Stimulated activated CD8-positive, alpha-beta memory T cell treated with anti-CD3 and anti-CD28 coated beads, Interleukin-2, amount 100 ng/mL, for 1 hour (primary cell): ENCODE results near the gene HES7.
"Not testable (repeated sequence)": the region's sequence is repeated elsewhere in the genome, so short reads cannot be mapped to it uniquely, and the experiment has no call there.

Source experiments
- DNase-seq, 2 donors: peaks; one replicate each; pipeline ENCODE4 v3.0.0-alpha.2; 2020; ENCODE audit warnings: low read depth in 2 of 2

Gene HES7

GRCh38 chr17:8122422-8122923 is 1.4 kb downstream of the HES7 start:
- no peak for DNase-seq

- DNase-seq = no peak
These were observed 2.1 kb downstream of the HES7 start for GRCh38 chr17:8121681-8122421.

DNA sequence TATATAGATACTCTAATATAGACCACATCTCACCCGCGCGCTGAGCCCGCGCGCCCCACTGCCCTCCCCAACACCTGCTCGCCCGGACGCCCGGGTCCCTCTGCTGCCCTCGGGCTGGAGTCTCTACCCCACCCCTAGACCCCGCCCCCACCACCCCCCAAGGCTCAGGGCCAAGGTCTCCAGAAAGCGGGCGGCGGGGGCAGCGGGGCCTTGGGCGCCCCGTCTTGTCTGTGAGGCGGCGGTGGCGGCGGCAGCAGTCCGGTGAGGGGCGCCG is 2.6 kb downstream of the HES7 start:
- no peak for DNase-seq

- DNase-seq = no peak
These were observed 3.1 kb downstream of the HES7 start for GRCh38 chr17:8120520-8121406.

- DNase-seq = peak; percentile 61 to 62
These were observed 4.1 kb downstream of the HES7 start for GRCh38 chr17:8119581-8120519.

DNA sequence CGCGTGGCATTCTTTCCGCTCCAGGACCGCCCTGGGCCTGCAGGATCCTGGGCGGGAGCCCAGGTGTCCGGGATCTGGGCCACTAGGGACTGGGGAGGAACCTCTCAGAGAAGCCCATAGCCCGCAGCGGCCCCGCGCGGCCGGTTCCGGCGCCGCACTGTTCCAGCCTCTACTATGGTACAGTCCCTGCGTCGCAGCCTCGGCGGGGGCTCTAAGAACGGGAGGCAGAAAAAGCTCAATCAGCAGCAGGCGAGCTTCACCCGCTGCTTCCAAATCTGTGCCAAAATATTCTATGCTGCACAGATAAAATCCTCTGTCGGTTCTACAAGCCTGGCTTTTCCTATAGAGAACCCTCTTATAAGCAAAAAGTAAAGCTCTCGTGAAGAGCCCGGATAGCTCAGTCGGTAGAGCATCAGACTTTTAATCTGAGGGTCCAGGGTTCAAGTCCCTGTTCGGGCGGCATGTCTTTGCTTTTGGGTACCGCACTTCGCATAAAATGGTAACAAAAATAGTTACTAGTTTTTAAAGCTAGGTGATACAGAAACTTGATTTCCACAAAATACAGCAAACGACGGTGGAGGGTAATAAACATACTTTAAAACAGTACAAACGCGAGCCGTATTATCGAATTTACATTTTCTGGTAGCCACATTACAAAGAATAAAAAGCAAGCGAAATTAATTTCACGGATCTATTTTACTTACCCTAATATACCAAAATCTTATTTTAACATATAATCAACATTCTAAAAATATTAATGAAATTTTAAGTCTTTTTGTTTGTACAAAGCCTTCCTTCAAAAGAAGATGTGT is 4.9 kb downstream of the HES7 start:
- DNase-seq = peak; percentile 62 to 75

- no peak for DNase-seq
These were observed 5.7 kb downstream of the HES7 start, which contains the start of gene ALOXE3 for GRCh38 chr17:8117980-8118768. ALOXE3 (minus strand) TSS chr17:8118514; CDS start chr17:8117990, 524 bp downstream.

- DNase-seq = no peak
These were observed 6.4 kb downstream of the HES7 start for GRCh38 chr17:8117367-8117979.

DNA sequence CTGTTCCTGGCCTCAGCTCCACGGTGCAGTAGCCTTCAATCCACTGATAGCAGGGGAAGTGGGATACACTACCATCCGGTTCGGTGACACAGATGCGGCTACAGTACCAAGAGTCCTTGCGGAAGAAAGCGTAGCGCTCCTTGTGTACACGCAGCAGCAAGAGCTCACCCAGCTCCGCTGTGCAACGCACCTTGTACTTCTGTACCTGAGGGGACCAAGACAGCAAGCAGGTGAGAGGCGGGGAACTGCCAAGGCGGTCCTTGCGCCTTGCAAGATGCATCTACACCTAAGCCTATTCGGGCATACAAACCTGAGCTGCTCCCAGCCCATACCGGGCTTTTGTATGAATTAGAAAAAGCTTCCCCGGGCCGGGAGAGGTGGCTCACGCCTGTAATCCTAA is 7.1 kb downstream of the HES7 start:
- DNase-seq = no peak

GRCh38 chr17:8110907-8111306 is 13.0 kb downstream of the HES7 start:
- DNase-seq = no peak

DNA sequence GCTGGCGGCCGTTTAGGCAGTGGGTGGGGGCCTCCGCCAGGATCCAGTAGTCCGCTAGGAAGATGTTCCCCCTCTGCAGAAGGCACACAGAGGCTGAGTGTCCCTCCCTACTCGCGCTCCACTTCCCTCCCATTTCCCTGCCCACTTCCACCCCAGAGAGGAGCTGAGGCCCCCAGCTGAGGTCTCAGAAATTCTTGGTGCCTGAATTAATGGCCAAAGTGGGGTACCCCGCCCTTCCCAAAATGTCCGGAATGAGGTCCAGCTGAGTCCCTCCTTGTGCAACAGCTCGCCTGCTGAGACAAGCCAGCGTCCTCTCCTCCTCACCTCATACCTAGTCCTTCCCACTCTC is 13.5 kb downstream of the HES7 start:
- no peak for DNase-seq

GRCh38 chr17:8109661-8110455 is 14.0 kb downstream of the HES7 start:
- DNase-seq = peak; percentile 57 to 72

GRCh38 chr17:8108972-8109660 is 14.8 kb downstream of the HES7 start:
- DNase-seq = no peak

GRCh38 chr17:8106980-8107379 is 16.9 kb downstream of the HES7 start:
- not testable (repeated sequence) for DNase-seq

GRCh38 chr17:8105957-8106398 is 17.9 kb downstream of the HES7 start:
- no peak for DNase-seq

DNA sequence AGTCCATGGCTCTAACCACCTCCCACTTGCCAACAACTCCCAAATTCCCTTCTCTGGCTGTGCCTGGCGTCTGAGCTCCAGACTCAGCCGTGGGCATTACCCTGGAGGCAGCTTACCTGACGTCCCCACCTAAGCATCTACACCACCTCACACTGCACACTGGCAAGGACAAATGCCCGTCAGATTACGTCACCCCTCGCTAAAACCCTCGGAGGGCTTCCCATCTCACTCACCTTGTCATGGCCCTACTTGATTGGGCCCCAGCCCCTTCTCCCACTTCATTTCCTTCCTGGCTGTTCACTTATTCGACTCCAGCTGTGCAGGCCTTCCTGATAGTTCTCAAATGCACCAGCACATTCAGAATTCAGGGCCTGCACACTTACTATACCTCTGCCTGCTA is 19.0 kb downstream of the HES7 start:
- no peak for DNase-seq

DNA sequence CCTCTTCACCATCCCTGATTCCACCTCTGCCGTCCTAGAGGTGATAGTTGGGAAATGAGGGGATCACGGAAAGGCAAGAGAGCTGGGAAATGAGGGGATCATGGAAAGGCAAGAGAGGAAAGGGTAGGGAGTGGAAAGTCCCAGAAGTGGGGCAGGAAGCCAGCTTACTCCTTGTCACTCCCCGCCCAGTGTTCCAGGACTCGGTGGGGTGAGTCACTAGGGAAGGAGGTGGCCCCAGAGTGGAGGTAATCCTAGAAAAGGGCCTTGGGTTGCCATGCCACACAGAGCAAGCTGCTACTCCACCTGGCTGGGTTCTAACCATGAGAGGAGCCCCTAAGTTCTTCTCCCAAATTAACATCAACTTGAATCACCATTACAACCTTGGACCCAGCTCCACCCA is 20.4 kb downstream of the HES7 start:
- DNase-seq = no peak

- DNase-seq = no peak
These were observed 22.2 kb downstream of the HES7 start for GRCh38 chr17:8101721-8102120.
